HUES48 (cell line): ENCODE measurements around the gene FADS2.
"Not testable (repeated sequence)": the region's sequence is repeated elsewhere in the genome, so short reads cannot be mapped to it uniquely, and the experiment has no call there.

Experiments used
- H3K27ac ChIP-seq: one replicate; pipeline ENCODE4 v1.7.0; 2013; ENCODE audit warnings: low read depth, low read length, inconsistent platforms
- H3K27me3 ChIP-seq: 2 replicates; pipeline ENCODE4 v1.6.1; 2013; ENCODE audit warnings: mild to moderate bottlenecking, low read length; ENCODE audit not compliant: control insufficient read depth, insufficient read depth
- H3K36me3 ChIP-seq: 2 replicates; pipeline ENCODE4 v1.6.1; 2013; ENCODE audit warnings: low read length; ENCODE audit not compliant: control insufficient read depth, insufficient read depth
- H3K4me1 ChIP-seq: 2 replicates; pipeline ENCODE4 v1.6.1; 2013; ENCODE audit warnings: mild to moderate bottlenecking, low read length; ENCODE audit not compliant: control insufficient read depth, insufficient read depth
- H3K4me3 ChIP-seq: 2 replicates; pipeline ENCODE4 v1.5.1; 2013; ENCODE audit warnings: mild to moderate bottlenecking, low read depth, low read length
- H3K9ac ChIP-seq: 2 replicates; pipeline ENCODE4 v1.6.1; 2013; ENCODE audit warnings: mild to moderate bottlenecking, low read depth, low read length, moderate library complexity
- H3K9me3 ChIP-seq: 2 replicates; pipeline ENCODE4 v1.6.1; 2013; ENCODE audit warnings: low read length; ENCODE audit not compliant: control insufficient read depth, insufficient read depth

FADS2 gene

GRCh38 chr11:61874853-61875252, 46.8 kb downstream of the FADS2 start:
- Histone ChIP-seq H3K27ac (no peak overlapping the region), H3K9me3 (no peaks in the 10 kb centered on the region), H3K9ac (no peak overlapping the region), H3K27me3 (peaks cover 8% of the 10 kb centered on the region), H3K4me1 (peaks cover 6% of the 10 kb centered on the region), H3K4me3 (no peak overlapping the region), H3K36me3 (peaks cover 7% of the 10 kb centered on the region; the same call in 1 of the 2 replicates)

- Histone ChIP-seq H3K27me3 (peaks cover 8% of the 10 kb centered on the region), H3K27ac (no peak overlapping the region), H3K4me3 (no peak overlapping the region), H3K36me3 (peaks cover 7% of the 10 kb centered on the region; the same call in 1 of the 2 replicates), H3K4me1 (peaks cover 10% of the 10 kb centered on the region), H3K9ac (no peak overlapping the region), H3K9me3 (no peaks in the 10 kb centered on the region)
Measured at GRCh38 chr11:61875698-61876097, 47.6 kb downstream of the FADS2 start.

- H3K27ac ChIP-seq: no peak overlapping the region
- H3K4me3 ChIP-seq: no peak overlapping the region
- no peak overlapping the region for H3K9ac ChIP-seq
- no peaks in the 10 kb centered on the region for H3K27me3 ChIP-seq
- H3K4me1 ChIP-seq: peaks cover 14% of the 10 kb centered on the region
- H3K9me3 ChIP-seq: no peaks in the 10 kb centered on the region
- H3K36me3 ChIP-seq: peaks cover 7% of the 10 kb centered on the region; the same call in 1 of the 2 replicates
Measured at GRCh38 chr11:61879152-61879551, 51.1 kb downstream of the FADS2 start.

- peaks cover 14% of the 10 kb centered on the region for H3K4me1 ChIP-seq
- H3K36me3 ChIP-seq: peaks cover 7% of the 10 kb centered on the region; the same call in 1 of the 2 replicates
- no peak overlapping the region for H3K27ac ChIP-seq
- H3K9ac ChIP-seq: no peak overlapping the region
- H3K27me3 ChIP-seq: no peaks in the 10 kb centered on the region
- no peak overlapping the region for H3K4me3 ChIP-seq
- H3K9me3 ChIP-seq: no peaks in the 10 kb centered on the region
Measured at GRCh38 chr11:61880031-61880430, 51.9 kb downstream of the FADS2 start.

- no peaks in the 10 kb centered on the region for H3K9me3 ChIP-seq
- H3K27me3 ChIP-seq: no peaks in the 10 kb centered on the region
- H3K27ac ChIP-seq: no peak overlapping the region
- H3K4me3 ChIP-seq: no peak overlapping the region
- no peak overlapping the region for H3K9ac ChIP-seq
- peaks cover 14% of the 10 kb centered on the region for H3K4me1 ChIP-seq
- H3K36me3 ChIP-seq: peaks cover 7% of the 10 kb centered on the region; the same call in 1 of the 2 replicates
Measured at GRCh38 chr11:61880454-61880853, 52.4 kb downstream of the FADS2 start.

GRCh38 chr11:61881397-61881796, 53.3 kb downstream of the FADS2 start:
- peaks cover 7% of the 10 kb centered on the region; the same call in 1 of the 2 replicates for H3K36me3 ChIP-seq
- H3K27ac ChIP-seq: peak overlapping the region; percentile 7
- peaks cover 14% of the 10 kb centered on the region for H3K4me1 ChIP-seq
- H3K27me3 ChIP-seq: no peaks in the 10 kb centered on the region
- H3K4me3 ChIP-seq: no peak overlapping the region; the same call in 1 of the 2 replicates
- H3K9me3 ChIP-seq: no peaks in the 10 kb centered on the region
- no peak overlapping the region for H3K9ac ChIP-seq

GRCh38 chr11:61882267-61882666, 54.2 kb downstream of the FADS2 start:
- not testable (repeated sequence) for H3K36me3 ChIP-seq, H3K27me3 ChIP-seq
- peaks cover 14% of the 10 kb centered on the region for H3K4me1 ChIP-seq

GRCh38 chr11:61882879-61883278, 54.8 kb downstream of the FADS2 start:
- no peaks in the 10 kb centered on the region for H3K9me3 ChIP-seq
- no peak overlapping the region for H3K4me3 ChIP-seq
- peaks cover 14% of the 10 kb centered on the region for H3K4me1 ChIP-seq
- H3K27ac ChIP-seq: no peak overlapping the region
- H3K36me3 ChIP-seq: peaks cover 7% of the 10 kb centered on the region; the same call in 1 of the 2 replicates
- H3K27me3 ChIP-seq: no peaks in the 10 kb centered on the region
- H3K9ac ChIP-seq: no peak overlapping the region

More at GRCh38 chr11:61882267-61882666, 54.2 kb downstream of the FADS2 start:
- not testable (repeated sequence) for H3K9me3 ChIP-seq, H3K4me3 ChIP-seq, H3K27ac ChIP-seq, H3K9ac ChIP-seq

GRCh38 chr11:61883327-61883726, 55.2 kb downstream of the FADS2 start:
- H3K36me3 ChIP-seq: peaks cover 7% of the 10 kb centered on the region; the same call in 1 of the 2 replicates
- H3K4me1 ChIP-seq: peaks cover 14% of the 10 kb centered on the region
- no peak overlapping the region for H3K9ac ChIP-seq
- H3K9me3 ChIP-seq: no peaks in the 10 kb centered on the region
- no peak overlapping the region for H3K4me3 ChIP-seq
- no peaks in the 10 kb centered on the region for H3K27me3 ChIP-seq
- no peak overlapping the region for H3K27ac ChIP-seq

GRCh38 chr11:61883947-61884346, 55.8 kb downstream of the FADS2 start:
- Histone ChIP-seq H3K27me3 (no peaks in the 10 kb centered on the region), H3K4me1 (peaks cover 14% of the 10 kb centered on the region), H3K27ac (no peak overlapping the region), H3K4me3 (no peak overlapping the region), H3K9ac (no peak overlapping the region), H3K36me3 (peaks cover 3% of the 10 kb centered on the region; the same call in 1 of the 2 replicates), H3K9me3 (no peaks in the 10 kb centered on the region)

- Histone ChIP-seq H3K9ac (no peak overlapping the region), H3K27me3 (no peaks in the 10 kb centered on the region), H3K4me1 (peaks cover 8% of the 10 kb centered on the region), H3K27ac (no peak overlapping the region), H3K4me3 (no peak overlapping the region), H3K36me3 (no peaks in the 10 kb centered on the region), H3K9me3 (no peaks in the 10 kb centered on the region)
Measured at GRCh38 chr11:61885166-61885778, 57.2 kb downstream of the FADS2 start.
